Suprapubic skin (tissue), 3 donors: Measurements from ENCODE around the gene THOC2.

Experiments
- CTCF ChIP-seq, 2 donors: fragments of 200-600 bp in 1 of 2; fragments of 450-650 bp in 1 of 2; sonication (generic) in 1 of 2; IDR thresholded peaks; one replicate each; pipeline ENCODE4 v1.5.1; 2016 to 2019; ENCODE audit warnings: antibody characterized with exemption in 2 of 2, mild to moderate bottlenecking in 1 of 2, moderate library complexity in 1 of 2
- POLR2AphosphoS5 ChIP-seq, 3 donors: sonication (generic); formaldehyde crosslinking; IDR thresholded peaks; one replicate each; pipeline ENCODE4 v1.6.1; 2017; ENCODE audit warnings: antibody characterized with exemption in 3 of 3

- TF ChIP-seq CTCF (IDR thresholded peaks at IDR 0.05) (no peak), POLR2AphosphoS5 (IDR thresholded peaks at IDR 0.05) (no peak)
Measured at GRCh38 chrX:123736333-123736921, 3.6 kb upstream of the THOC2 start.
